ENCODE results near the gene SLC6A19.

Gene SLC6A19

DNA sequence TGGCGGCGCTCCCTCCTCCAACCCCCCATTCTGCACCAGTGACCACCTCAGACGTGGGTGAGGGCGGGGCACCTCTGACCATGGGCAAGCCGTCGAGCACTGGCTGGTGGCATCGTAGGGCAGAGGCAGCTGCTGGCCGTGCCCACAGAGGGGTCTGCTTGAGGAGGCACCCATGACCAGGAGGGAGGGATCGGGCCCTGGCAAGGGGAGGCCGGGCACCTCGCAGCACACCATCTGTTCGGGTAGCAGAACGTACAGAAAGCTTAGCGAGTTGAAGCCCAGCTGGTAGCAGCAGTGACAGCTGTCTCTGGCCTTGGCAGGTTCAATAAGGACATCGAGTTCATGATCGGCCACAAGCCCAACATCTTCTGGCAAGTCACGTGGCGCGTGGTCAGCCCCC lies 19.4 kb downstream of the SLC6A19 start:
- Histone ChIP-seq H3K4me3 (IDR thresholded peaks at IDR 0.05; ENCODE audit: insufficient read depth, low read depth, low read length) (no peak overlapping the region), H3K4me2 (no peak overlapping the region), H2AFZ (ENCODE audit: low read depth) (no peak overlapping the region), H3K9ac (no peak overlapping the region), H3K27ac (no peak overlapping the region), H3K79me2 (ENCODE audit: insufficient read depth, low read depth) (no peaks in the 10 kb centered on the region), H4K20me1 (ENCODE audit: insufficient read depth) (no peaks in the 10 kb centered on the region), H3K4me1 (ENCODE audit: low read depth, poor library complexity, severe bottlenecking) (no peaks in the 10 kb centered on the region), H3K36me3 (ENCODE audit: insufficient read depth) (no peaks in the 10 kb centered on the region), H3K27me3 (ENCODE audit: insufficient read depth, low read depth) (peaks cover 13% of the 10 kb centered on the region; the same call in 1 of the 2 replicates)
- TF ChIP-seq, protein P1, sequence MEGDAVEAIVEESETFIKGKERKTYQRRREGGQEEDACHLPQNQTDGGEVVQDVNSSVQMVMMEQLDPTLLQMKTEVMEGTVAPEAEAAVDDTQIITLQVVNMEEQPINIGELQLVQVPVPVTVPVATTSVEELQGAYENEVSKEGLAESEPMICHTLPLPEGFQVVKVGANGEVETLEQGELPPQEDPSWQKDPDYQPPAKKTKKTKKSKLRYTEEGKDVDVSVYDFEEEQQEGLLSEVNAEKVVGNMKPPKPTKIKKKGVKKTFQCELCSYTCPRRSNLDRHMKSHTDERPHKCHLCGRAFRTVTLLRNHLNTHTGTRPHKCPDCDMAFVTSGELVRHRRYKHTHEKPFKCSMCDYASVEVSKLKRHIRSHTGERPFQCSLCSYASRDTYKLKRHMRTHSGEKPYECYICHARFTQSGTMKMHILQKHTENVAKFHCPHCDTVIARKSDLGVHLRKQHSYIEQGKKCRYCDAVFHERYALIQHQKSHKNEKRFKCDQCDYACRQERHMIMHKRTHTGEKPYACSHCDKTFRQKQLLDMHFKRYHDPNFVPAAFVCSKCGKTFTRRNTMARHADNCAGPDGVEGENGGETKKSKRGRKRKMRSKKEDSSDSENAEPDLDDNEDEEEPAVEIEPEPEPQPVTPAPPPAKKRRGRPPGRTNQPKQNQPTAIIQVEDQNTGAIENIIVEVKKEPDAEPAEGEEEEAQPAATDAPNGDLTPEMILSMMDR (conservative IDR thresholded peaks at IDR 0.05; ENCODE audit: low read depth, low read length): no peak

DNA sequence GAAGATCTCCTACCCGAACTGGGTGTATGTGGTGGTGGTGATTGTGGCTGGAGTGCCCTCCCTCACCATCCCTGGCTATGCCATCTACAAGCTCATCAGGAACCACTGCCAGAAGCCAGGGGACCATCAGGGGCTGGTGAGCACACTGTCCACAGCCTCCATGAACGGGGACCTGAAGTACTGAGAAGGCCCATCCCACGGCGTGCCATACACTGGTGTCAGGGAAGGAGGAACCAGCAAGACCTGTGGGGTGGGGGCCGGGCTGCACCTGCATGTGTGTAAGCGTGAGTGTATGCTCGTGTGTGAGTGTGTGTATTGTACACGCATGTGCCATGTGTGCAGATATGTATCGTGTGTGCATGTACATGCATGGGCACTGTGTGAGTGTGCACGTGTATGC lies 20.3 kb downstream of the SLC6A19 start:
- Histone ChIP-seq H3K4me2 (no peak overlapping the region), H3K27me3 (ENCODE audit: insufficient read depth, low read depth) (peaks cover 17% of the 10 kb centered on the region; the same call in 1 of the 2 replicates), H3K4me3 (IDR thresholded peaks at IDR 0.05; ENCODE audit: insufficient read depth, low read depth, low read length) (no peak overlapping the region), H3K79me2 (ENCODE audit: insufficient read depth, low read depth) (no peaks in the 10 kb centered on the region), H3K9ac (no peak overlapping the region), H2AFZ (ENCODE audit: low read depth) (no peak overlapping the region), H3K27ac (no peak overlapping the region), H3K36me3 (ENCODE audit: insufficient read depth) (no peaks in the 10 kb centered on the region), H3K4me1 (ENCODE audit: low read depth, poor library complexity, severe bottlenecking) (no peaks in the 10 kb centered on the region), H4K20me1 (ENCODE audit: insufficient read depth) (no peaks in the 10 kb centered on the region)
- TF ChIP-seq, protein P1 (conservative IDR thresholded peaks at IDR 0.05; ENCODE audit: low read depth, low read length): no peak

DNA sequence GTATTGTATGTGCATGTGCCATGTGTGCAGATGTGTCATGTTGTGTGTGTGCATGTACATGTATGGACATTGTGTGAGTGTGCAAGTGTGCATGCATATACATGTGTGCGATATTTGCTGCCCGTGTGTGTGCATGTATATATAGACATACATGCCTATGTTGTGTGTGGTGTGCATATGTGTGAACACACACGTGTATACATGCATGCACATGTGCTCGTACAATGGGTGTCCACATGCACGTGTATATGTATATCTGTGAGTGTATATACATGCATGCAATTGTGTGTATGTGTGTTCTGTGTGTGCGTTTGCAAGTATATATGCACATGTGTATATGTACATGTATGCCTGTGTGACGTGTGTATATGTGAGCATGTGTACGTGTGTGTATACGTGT lies 20.8 kb downstream of the SLC6A19 start:
- peaks cover 13% of the 10 kb centered on the region; the same call in 1 of the 2 replicates for H3K27me3 ChIP-seq (ENCODE audit: insufficient read depth, low read depth)
- H3K9ac ChIP-seq: no peak overlapping the region
- no peaks in the 10 kb centered on the region for H3K36me3 ChIP-seq (ENCODE audit: insufficient read depth)
- no peak overlapping the region for H2AFZ ChIP-seq (ENCODE audit: low read depth)
- no peaks in the 10 kb centered on the region for H3K79me2 ChIP-seq (ENCODE audit: insufficient read depth, low read depth)
- H3K27ac ChIP-seq: no peak overlapping the region
- H3K4me3 ChIP-seq (IDR thresholded peaks at IDR 0.05; ENCODE audit: insufficient read depth, low read depth, low read length): no peak overlapping the region
- TF ChIP-seq, protein P1 (conservative IDR thresholded peaks at IDR 0.05; ENCODE audit: low read depth, low read length): no peak
- no peaks in the 10 kb centered on the region for H3K4me1 ChIP-seq (ENCODE audit: low read depth, poor library complexity, severe bottlenecking)
- H4K20me1 ChIP-seq (ENCODE audit: insufficient read depth): no peaks in the 10 kb centered on the region
- no peak overlapping the region for H3K4me2 ChIP-seq

DNA sequence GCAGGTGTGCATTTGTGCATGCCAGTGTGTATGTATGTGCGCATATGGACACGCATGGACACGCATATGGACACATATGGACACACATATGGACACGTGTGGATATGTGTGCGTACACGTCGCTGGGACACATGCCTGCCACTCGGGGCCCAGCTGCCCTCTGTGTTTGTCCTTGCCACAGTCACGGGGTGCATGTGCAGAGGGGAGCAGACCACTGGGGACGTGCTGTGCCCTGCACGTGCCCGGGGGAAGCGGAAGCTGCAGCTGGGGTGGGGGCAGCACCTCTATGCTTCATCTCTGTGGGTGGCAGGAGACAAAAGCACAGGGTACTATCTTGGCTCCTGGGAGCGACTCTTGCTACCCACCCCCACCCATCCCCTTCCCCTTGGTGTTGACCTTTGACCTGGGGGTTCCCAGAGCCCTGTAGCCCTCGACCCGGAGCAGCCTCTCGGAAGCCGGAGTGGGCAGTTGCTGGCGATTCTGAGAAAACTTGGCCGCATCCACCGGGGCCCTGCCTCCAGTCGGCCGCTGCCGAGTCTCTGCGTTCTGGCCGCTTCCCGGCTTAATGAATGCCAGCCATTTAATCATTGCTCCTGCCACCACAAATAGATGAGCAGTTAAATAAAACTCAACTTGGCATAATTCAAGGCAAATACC lies 21.4 kb downstream of the SLC6A19 start:
- Histone ChIP-seq H3K36me3 (ENCODE audit: insufficient read depth) (no peaks in the 10 kb centered on the region), H3K4me3 (IDR thresholded peaks at IDR 0.05; ENCODE audit: insufficient read depth, low read depth, low read length) (no peak overlapping the region), H3K4me1 (ENCODE audit: low read depth, poor library complexity, severe bottlenecking) (no peaks in the 10 kb centered on the region), H4K20me1 (ENCODE audit: insufficient read depth) (no peaks in the 10 kb centered on the region), H3K79me2 (ENCODE audit: insufficient read depth, low read depth) (no peaks in the 10 kb centered on the region), H3K27ac (no peak overlapping the region), H2AFZ (ENCODE audit: low read depth) (no peak overlapping the region), H3K9ac (no peak overlapping the region), H3K4me2 (no peak overlapping the region), H3K27me3 (ENCODE audit: insufficient read depth, low read depth) (peaks cover 9% of the 10 kb centered on the region; the same call in 1 of the 2 replicates)
- TF ChIP-seq, protein P1 (conservative IDR thresholded peaks at IDR 0.05; ENCODE audit: low read depth, low read length): no peak

Measured in KMS-11 (cell line).